Measurements from ENCODE around the gene NME1.

- no peak for TF ChIP-seq POLR2AphosphoS5 (IDR thresholded peaks at IDR 0.05)
- no peak for TF ChIP-seq CTCF (IDR thresholded peaks at IDR 0.05)
These were observed 35.8 kb downstream of the NME1 start for GRCh38 chr17:51189162-51189561.

Measured in sigmoid colon (tissue), 4 donors.